ELR (cell line): ENCODE results near the gene CCDC183.
"Not testable (repeated sequence)": the region's sequence is repeated elsewhere in the genome, so short reads cannot be mapped to it uniquely, and the experiment has no call there.

Experiments used
- DNase-seq: peaks from one replicate; pipeline ENCODE4 v3.0.0-alpha.2; 2015; ENCODE audit warnings: low read depth

CCDC183 gene

DNA sequence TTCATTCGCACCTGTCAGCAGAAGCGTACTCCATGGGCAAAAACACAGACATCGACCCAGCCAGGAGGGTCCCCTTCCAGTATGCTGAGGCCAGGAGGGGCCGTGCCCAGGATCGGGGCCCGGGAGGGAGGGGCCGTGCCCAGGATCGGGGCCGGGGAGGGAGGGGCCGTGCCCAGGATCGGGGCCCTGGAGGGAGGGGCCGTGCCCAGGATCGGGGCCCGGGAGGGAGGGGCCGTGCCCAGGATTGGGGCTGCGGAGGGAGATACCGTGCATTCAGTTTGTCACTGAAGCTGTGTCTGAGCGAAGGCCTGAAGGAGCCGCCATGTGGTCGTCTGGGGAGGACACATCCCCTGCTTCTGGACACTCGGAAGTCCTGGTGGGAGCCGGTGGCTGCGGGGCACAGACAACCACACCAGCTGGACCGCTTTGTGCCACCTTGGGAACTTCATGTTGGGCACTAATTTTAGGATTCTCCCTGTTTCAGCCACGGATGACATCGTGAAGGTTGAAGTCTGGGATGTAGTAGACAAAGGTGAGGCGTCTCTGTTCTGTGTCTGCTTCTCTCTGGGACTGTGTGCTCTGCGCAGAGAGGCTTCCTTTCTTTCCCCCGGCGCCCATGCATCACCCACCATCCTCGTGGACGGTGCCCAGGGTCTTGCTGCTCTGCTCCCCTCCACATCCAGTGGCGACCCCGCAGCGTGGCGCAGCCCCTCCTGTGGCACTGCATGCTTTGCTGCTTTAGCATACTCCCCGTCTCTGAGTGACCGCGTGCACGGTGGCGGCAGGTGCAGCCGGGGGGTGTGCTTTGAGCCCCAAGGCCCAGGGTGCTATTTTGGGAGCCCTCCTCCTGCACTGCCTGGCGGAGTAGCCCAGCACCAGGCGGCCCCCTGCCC, 29.4 kb downstream of the CCDC183 start:
- no peak for DNase-seq

DNA sequence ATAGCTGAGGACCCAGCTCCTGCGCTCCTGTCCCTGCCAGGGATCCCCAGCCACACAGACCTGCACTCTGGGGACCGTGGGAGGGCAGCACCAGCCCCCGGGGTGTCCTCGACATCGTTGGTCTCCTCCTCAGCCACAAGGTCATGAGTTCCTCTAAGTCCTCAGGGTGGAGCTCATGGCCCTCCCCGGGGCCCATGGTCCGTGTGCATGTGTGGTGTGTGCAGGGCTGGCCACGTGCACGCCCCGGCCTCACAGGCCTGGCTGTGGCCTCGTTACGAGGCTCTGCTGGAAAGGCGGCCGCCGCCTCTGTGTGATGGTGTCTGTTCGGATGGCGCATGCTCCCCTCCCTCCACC, 30.0 kb downstream of the CCDC183 start:
- no peak for DNase-seq

DNA sequence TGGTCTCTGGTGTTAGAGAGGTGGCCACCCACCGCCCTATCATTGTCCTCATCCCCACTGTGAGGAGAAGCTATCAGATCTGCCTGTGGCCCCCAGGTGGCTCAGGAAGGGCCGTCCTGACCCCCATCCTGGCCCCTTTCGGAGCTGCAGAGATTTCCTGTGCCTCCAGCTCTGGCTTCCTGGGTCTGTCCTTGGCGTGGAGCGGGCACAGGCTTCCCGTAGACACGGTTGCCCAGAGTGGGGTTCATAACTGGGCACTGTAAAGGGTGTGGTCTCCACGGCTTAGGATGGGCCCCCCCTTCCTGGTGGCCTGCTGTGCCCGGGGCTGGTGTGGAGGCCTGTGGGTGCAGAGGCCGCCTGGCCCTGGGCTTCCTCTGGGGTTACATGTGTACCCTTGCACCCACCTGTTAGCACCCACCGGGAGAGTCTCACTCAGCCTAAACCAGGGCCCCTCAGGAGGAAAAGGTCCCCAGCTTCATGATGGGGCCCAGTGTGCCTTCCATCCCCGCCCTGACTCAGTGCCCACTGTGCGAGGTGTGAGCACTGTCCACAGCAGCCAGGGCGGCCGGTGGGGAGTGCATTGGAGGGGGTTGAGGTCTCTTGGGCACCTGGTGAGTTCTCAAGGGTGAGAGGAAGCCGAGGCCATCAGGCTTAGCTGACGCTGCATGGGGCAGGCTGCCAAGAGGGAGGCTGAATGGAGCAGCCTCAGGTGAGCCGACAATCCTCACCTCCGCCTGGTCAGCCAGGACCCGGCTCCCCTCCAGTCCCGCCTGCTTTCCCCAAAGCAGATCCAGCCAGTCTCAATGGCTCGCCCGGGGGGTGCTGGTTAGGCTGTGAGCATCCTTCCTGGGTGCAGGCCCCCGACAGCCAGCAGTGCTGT, 30.8 kb downstream of the CCDC183 start:
- no peak for DNase-seq

DNA sequence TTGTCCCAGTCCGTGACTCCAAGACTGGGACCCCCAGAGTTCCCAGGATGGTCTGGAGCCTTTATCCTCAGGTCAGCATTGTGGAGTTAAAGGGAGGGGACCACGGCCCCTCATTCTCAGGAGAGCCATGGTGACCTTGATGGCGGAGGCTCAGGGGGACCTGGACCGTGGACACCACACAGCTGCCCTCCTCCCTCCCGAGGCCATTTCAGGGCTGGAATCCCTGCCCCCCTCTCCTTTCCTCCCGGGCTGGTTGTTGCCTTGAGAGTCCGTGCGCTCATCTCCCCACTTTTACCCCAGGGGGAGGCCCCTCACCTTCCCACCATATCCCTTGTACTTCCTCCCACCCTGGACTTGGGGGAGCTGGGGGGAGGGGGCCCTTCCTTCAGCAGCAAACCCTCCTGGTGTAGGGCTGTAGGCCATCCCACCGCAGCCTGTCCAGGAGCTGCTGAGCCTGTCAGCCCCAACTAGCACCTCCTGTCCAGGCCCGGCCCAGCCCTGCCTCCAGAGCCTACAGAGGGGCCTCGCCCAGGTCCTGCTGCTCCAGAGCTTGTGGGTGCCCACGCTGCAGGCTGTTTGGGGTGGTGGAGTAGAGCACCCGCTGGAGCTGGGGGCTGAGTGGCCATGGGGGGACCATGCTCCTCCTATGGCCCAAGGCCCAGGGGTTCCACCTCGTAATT, 31.8 kb downstream of the CCDC183 start:
- DNase-seq = no peak

DNA sequence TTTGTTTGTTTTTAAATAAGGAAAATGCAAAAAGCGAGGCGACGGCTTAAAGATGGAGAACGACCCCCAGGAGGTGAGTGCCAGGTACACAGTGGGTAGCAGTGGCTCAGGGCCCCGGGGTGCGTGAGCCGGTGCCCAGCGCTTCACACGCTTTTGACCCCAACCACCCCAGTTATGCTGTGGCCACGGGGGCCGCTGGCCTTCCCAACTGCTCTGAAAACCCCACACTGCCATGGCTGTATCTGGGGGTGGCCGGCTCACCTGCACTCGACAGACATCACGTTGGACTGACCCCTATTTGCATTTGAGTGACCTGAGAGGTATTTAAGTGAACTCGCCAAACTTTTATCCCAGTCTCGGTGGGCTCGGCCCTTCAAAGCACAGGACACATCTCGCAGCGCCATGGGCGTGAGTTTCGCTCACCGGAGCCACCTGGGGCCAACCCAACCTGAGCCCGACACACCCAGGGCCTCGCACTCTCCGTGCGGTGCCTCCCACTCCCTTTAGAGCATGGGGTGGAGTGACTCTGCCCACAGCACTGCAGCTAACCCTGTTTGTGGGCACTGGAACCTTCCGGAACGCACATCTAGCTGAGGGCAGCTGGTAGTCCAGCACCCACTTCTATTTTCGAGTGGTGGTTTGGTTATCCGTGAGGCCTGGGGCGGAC, 32.5 kb downstream of the CCDC183 start:
- DNase-seq = no peak

- DNase-seq = no peak
Observed at GRCh38 chr9:136829412-136829811, 33.3 kb downstream of the CCDC183 start.

GRCh38 chr9:136829981-136830885, 34.1 kb downstream of the CCDC183 start:
- no peak for DNase-seq

DNA sequence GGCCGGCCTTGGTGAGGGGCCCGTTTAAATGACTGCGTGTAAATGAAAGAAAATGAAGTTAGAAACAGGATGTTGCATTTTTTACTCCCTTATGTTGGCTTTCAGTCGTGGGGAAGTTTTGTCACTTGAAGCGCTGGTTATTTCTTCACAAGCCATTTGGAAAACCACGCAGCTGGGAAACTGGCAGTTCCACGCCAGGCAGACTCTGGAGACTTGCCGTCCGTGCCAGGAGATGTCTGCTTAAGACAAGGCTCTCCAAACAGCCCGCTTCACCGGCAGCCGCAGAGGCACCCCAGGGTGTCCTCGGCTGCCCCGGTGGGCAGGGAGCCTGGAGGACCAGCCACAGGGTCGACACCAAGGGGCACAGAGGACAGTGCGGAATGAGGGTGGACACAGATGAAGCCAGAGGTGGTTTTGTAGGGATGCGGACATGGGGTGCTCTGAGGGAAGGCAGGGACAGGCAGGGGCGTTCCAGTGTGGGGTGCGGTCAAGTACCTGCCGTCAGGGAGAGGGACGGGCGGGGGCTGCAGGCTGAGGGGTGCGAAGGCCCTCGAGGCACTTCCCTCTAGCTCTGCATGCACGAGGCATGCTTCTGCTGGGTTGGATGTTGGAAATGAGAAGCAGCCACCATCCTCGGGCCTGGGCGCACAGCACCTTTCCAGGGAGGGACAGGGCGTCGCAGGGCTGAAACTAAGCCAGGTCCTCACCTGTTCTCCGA, 35.0 kb downstream of the CCDC183 start:
- DNase-seq = no peak

DNA sequence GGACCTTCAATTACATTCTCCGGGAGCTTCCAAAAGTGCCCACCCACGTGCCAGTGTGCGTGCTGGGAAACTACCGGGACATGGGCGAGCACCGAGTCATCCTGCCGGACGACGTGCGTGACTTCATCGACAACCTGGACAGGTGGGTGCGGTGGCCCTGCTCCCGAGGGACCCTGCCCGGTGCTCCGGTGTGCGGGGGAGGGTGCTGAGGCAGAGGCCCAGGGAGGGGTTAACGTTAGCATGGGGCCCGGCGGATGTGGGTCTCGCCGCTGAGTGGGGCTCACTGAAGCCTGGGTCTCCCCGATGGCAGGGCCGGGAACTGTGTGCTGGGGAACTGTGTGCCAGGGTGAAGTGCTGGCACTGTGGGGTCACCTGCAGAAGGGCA, 35.6 kb downstream of the CCDC183 start:
- DNase-seq = no peak

GRCh38 chr9:136832581-136832980, 36.4 kb downstream of the CCDC183 start:
- DNase-seq = no peak

GRCh38 chr9:136833381-136834048, 37.4 kb downstream of the CCDC183 start:
- not testable (repeated sequence) for DNase-seq

GRCh38 chr9:136835162-136835931, 39.2 kb downstream of the CCDC183 start:
- no peak for DNase-seq

DNA sequence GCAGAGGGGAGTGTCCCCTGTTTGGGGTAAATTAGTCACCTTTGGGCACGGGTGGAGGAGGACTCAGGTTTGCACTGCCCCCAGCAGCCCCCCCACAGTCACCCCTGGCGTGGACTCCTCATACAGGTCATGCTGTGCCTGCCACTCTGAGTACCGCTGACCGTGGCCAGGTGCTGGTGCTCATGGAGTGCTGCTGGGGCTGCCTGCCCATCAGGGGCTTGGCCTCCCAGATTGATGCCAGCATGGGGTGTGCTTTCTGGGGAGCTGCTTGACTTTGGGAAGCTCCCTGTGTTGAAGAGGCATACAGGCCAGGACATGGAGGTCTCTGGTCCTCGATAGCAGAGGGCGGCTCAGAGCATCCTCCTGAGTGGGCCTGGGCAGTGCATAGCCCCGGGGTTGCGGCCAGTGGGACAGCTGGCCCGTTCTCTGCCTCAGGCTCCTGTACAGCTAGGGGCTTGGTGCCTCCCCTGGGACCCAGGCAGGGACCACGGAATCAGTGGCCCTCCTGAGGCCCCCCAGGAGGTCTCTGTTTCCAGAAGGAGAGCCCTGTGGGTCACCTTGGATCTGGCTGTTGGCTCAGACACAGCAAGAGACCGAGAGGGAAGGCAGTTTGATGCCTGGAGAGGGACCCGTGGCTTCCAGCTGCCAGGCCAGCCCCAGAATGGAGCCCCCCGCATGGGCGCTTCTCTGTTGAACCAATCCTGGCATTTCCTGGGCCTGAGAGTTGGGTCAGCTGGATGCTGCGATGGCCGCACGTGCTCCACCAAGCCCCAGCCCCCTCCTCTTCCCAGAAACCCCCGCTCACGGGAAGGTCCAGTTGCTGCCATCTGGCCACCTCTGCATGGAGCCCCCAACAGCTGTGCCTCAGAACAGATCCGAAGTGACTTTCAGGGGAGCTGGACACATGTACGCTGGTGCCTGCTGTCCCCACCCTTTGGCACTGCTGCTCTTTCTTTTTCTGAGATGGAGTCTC, 40.1 kb downstream of the CCDC183 start:
- DNase-seq = no peak

DNA sequence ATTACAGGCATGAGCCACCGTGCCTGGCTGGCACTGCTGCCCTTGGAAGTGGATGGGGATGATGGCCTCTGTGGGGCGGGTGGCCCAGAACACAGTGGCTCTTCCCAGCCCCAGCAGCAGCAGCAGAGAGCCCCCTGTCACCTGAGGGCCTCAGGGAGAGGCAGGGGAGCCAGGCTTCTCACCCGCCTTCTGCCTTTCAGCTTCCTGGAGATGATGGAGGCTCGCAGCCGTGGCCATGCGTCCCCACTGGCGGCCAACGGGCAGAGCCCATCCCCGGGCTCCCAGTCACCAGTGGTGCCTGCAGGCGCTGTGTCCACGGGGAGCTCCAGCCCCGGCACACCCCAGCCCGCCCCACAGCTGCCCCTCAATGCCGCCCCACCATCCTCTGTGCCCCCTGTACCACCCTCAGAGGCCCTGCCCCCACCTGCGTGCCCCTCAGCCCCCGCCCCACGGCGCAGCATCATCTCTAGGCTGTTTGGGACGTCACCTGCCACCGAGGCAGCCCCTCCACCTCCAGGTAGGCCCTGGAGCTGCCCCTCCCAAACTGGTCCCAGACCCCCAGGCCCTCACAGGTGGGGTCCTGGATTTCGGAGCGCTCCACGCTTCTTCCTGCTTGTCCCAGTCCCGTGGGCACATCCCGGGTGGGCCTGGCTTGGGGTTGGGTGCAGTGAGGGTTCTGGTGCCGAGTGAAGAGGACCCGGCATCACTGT, 41.2 kb downstream of the CCDC183 start:
- no peak for DNase-seq

DNA sequence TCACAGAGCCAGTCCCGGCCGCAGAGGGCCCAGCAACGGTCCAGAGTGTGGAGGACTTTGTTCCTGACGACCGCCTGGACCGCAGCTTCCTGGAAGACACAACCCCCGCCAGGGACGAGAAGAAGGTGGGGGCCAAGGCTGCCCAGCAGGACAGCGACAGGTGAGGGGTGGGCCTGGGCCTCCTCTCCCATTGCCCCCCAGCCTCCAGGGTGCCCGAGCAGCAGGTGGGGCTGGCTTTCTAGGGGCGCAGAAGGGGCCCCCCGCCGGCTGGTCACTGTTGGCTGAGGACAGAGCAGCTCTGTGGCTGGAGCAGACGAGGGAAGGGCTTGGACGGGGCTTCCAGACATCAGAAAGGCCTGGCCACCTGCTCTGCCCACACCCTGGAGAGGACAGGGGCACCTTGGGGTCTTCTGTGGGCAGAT, 41.7 kb downstream of the CCDC183 start:
- DNase-seq = not testable (repeated sequence)

- no peak for DNase-seq
Observed at GRCh38 chr9:136838314-136839228, 42.4 kb downstream of the CCDC183 start.
